ENCODE results near the gene FABP3.

The FABP3 gene

DNA sequence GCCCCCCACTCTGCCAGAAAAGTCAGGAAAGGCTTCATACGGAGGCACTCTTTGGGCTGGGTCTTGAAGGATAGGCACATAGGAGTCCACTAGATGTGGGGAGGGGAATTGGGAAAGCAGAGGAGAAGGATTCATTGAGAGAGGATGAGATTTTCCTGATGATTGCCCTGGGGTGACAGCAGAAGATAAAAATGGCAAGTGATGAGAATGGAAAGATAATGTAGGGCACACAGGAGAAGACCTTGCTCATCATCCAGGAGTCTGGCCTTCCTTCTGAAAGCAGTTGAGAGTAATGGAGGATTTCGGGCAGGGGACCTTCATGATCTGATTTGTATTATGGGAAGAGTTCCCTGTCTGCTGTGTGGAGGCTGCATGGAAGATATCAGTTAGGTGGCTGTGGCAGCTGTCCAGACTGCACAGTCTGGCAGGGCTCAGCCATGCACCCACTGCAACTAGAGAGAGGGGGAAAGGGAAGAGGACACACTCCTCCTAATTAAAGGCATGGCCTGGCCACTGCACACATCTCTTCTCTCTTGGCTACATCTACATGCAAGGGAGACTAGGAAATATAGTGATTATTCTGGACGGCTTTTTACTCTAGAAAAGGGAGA is 9.6 kb upstream of the FABP3 start:
- ChIA-PET CTCF (no interaction called here), POLR2A (interaction anchor here (0.7 kb wide), 1 partner anchor 1758 kb away, joined by 4 read pairs; no protein-coding TSS in a partner anchor)
- DNase-seq (ENCODE audit: extremely low spot score) = no peak
- TF ChIP-seq, protein P1, sequence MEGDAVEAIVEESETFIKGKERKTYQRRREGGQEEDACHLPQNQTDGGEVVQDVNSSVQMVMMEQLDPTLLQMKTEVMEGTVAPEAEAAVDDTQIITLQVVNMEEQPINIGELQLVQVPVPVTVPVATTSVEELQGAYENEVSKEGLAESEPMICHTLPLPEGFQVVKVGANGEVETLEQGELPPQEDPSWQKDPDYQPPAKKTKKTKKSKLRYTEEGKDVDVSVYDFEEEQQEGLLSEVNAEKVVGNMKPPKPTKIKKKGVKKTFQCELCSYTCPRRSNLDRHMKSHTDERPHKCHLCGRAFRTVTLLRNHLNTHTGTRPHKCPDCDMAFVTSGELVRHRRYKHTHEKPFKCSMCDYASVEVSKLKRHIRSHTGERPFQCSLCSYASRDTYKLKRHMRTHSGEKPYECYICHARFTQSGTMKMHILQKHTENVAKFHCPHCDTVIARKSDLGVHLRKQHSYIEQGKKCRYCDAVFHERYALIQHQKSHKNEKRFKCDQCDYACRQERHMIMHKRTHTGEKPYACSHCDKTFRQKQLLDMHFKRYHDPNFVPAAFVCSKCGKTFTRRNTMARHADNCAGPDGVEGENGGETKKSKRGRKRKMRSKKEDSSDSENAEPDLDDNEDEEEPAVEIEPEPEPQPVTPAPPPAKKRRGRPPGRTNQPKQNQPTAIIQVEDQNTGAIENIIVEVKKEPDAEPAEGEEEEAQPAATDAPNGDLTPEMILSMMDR (IDR thresholded peaks at IDR 0.05; ENCODE audit: control extremely low read depth, extremely low read depth, low read depth, missing control alignments) = no peak

DNA sequence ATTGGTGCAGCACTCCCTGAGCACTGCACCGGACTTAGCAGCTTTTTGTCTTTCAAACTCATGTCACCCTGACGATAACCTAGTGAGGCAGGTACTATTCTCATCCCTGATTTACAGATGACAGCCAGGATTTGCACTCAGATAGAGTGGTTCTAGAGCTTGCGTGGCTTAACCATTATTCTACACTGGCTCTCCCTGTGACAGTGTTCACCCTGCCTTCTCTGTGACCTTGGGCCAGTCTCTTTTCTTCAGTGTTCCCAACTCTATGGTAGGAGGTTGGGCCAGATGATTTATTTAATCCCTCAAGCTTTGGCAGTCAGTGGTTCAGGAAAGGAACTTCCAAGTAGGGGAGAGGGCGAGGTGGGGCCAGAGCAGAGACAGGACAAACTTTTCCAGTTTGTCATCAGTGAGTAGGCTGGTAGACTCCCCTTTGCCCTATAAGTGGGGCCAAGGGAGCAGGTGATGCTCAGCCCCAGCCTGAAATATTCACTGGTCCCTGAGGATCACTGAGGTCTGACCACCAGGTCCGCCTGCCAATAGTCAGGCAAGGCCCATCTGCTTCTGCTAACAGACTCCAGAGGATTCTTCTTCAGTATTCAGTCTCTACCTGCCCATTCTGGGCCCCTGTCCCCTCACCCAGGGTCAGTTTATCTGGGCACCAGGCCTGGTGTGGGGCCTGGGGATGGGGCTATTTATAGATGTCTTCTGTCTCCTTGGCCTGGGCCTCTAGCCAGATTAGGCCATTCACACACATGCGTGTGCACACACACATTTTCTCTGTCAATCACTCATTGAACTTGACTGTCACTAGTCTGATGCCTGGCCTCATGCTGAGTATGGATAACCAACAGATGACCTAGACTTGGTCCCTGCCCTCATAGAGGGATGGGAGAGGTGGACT is 8.8 kb upstream of the FABP3 start:
- no peak for DNase-seq (ENCODE audit: extremely low spot score)
- POLR2A ChIA-PET = no interaction called here
- CTCF ChIA-PET = interaction anchor here (1.1 kb wide), 1 partner anchor 168 kb away, joined by 3 read pairs; no protein-coding TSS in a partner anchor
- TF ChIP-seq, protein P1 (IDR thresholded peaks at IDR 0.05; ENCODE audit: control extremely low read depth, extremely low read depth, low read depth, missing control alignments) = no peak

DNA sequence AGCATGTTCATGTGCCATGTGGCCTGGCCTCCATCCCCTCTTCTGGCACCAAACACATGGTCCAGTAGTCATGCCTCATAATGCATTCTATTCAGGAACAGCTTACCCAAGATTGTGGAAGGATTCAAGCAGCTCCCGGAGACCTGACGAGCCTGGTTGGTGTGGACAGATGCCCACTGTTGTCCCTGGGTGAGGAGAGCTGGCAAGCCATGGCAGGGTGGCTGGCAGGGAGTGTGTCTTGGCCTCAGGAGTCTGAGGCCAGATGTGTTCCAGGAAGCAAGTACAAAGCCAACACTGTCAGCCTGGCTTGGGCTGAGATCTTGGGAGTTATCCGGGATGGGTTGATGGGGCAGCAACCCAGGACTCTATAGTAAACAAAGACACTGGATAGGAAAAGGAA is 7.3 kb upstream of the FABP3 start:
- CTCF ChIA-PET = no interaction called here
- POLR2A ChIA-PET = no interaction called here
- TF ChIP-seq, protein P1 (IDR thresholded peaks at IDR 0.05; ENCODE audit: control extremely low read depth, extremely low read depth, low read depth, missing control alignments) = no peak
- DNase-seq (ENCODE audit: extremely low spot score) = no peak

DNA sequence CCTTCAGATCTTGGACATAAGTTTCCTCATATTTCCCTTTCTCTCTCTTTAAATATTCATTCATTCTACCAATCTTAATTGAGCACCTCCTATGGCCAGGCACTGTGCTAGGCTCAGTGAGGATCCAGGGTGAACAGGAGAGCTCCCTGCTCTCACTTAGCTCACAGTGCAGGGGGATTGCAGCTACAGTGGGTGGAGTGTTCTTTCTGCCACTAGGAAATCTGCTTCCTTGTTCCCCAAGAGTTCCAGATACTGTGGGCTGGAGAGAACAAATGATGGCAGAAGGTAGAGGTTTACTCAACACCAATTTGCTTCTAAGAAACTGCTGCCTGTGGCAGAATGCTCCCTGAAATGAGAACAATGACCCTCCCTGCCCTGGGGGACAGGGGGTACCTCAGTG is 5.1 kb upstream of the FABP3 start:
- ChIA-PET POLR2A (no interaction called here), CTCF (interaction anchor here (3.2 kb wide), 1 partner anchor 18 kb away, joined by 20 read pairs; no protein-coding TSS in a partner anchor)
- TF ChIP-seq, protein P1 (IDR thresholded peaks at IDR 0.05; ENCODE audit: control extremely low read depth, extremely low read depth, low read depth, missing control alignments) = no peak
- no peak for DNase-seq (ENCODE audit: extremely low spot score)

DNA sequence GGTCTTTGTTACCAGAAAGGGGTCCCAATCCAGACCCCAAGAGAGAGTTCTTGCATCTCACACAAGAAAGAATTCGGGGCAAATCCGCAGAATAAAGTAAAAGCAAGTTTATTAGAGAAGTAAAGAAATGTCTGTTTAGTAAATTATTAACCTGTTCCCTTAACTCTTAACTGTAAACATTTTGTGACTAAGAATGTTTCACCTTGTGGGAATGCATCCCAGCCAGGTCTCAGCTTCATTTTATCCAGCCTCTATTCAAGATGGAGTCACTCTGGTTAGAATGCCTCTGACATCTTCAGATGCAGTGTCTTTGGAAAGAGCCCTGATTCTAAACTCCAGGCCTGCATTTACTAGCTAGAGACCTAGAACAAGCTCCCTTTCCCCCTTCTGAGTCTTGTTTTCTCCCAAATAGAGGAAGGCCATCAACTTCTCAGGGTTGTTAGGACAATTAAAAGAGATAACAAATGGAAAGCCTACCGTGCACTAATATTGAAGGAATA is 4.5 kb upstream of the FABP3 start:
- CTCF ChIA-PET = interaction anchor here (0.6 to 3.2 kb wide), 2 partner anchors 18 to 172 kb away, joined by 3 to 20 read pairs; no protein-coding TSS in a partner anchor
- no peak for DNase-seq (ENCODE audit: extremely low spot score)
- POLR2A ChIA-PET = no interaction called here
- TF ChIP-seq, protein P1 (IDR thresholded peaks at IDR 0.05; ENCODE audit: control extremely low read depth, extremely low read depth, low read depth, missing control alignments) = no peak

DNA sequence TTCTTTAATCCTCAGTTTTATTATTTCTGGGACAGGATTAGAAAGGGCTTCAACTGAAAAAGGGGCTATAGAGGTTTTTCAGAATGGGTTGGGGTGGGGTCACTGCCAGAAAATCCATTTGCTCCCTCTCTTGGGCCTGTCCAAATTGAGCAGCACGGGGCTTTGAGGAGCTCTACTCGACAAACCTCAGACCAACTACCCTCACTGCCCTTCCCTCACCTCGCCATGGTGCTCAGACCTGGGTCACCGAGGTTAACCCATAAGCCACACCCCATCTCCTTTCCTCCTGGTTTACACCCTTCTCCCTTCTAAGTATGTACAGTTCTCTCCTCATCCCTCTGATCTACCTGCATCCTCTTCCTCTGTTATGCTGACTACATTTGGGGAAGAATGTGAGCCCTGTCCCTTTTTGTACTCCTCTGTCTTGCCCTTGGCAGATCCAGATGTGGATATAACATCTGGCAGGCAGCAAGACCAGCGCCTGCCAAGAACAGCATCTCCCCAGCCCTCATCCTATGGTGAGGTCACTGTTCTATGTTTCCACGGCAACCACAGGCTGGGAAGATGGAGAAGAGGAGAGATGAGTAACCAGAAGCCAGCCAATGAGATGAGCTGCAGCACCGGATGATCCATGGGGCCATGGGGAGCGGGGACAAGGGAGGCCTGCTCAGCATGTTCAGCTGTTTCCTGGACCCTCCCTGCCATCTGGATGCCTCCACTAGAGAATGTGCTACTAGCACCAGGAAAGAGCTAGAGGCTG is 3.7 kb upstream of the FABP3 start:
- CTCF ChIA-PET = interaction anchor here (0.6 to 3.2 kb wide), 2 partner anchors 19 to 173 kb away, joined by 3 to 20 read pairs; no protein-coding TSS in a partner anchor
- POLR2A ChIA-PET = interaction anchor here (0.6 kb wide), 1 partner anchor 232 kb away, joined by 3 read pairs; no protein-coding TSS in a partner anchor
- TF ChIP-seq, protein P1 (IDR thresholded peaks at IDR 0.05; ENCODE audit: control extremely low read depth, extremely low read depth, low read depth, missing control alignments) = no peak
- DNase-seq (ENCODE audit: extremely low spot score) = no peak
